Neural cell (in vitro differentiated cells): Measurements from ENCODE around the gene DNAH1. TPM values are rescaled to one million over a fixed set of nuclear protein-coding genes. Genes with fewer than 3 reads are reported as not detected.

Experiments
- H2AFZ ChIP-seq: fragments of 200-600, 300-800 bp; sonication (generic), shearing (Covaris generic); 2 replicates; pipeline ENCODE4 v1.6.0; 2014; ENCODE audit warnings: low read depth, mild to moderate bottlenecking, antibody characterized with exemption, low read length, moderate library complexity
- H3F3A ChIP-seq: fragments of 200-600 bp; shearing (Covaris generic); 2 replicates; pipeline ENCODE4 v1.6.1; 2016; ENCODE audit warnings: mild to moderate bottlenecking, moderate library complexity, mixed read lengths, antibody characterized with exemption, low read length; ENCODE audit not compliant: insufficient read depth, poor library complexity, severe bottlenecking
- H3K27ac ChIP-seq: fragments of 200-600, 300-800 bp; sonication (generic), shearing (Covaris generic); 2 replicates; pipeline ENCODE4 v1.5.1; 2014; ENCODE audit warnings: mild to moderate bottlenecking, low read length, moderate library complexity
- H3K27me3 ChIP-seq: fragments of 300-800, 200-600 bp; sonication (generic), shearing (Covaris generic); 2 replicates; pipeline ENCODE4 v1.6.0; 2014; ENCODE audit warnings: mild to moderate bottlenecking, low read depth, low read length, moderate library complexity; ENCODE audit not compliant: insufficient read depth
- H3K36me3 ChIP-seq: fragments of 300-800, 200-600 bp; sonication (generic), shearing (Covaris generic); 2 replicates; pipeline ENCODE4 v1.5.1; 2014; ENCODE audit warnings: mild to moderate bottlenecking, antibody characterized with exemption, low read length, moderate library complexity; ENCODE audit not compliant: insufficient read depth
- H3K4me2 ChIP-seq: fragments of 300-800, 200-600 bp; sonication (generic), shearing (Covaris generic); 2 replicates; pipeline ENCODE4 v1.6.0; 2014; ENCODE audit warnings: mild to moderate bottlenecking, low read length
- H3K4me3 ChIP-seq: fragments of 300-800, 200-600 bp; sonication (generic), shearing (Covaris generic); 2 replicates; pipeline ENCODE4 v1.5.1; 2014; ENCODE audit warnings: mild to moderate bottlenecking, low read length, moderate library complexity
- H3K79me2 ChIP-seq: fragments of 200-600 bp; shearing (Covaris generic); replicated peaks from 2 replicates; pipeline ENCODE4 v1.6.0; 2014; ENCODE audit warnings: mild to moderate bottlenecking, low read length, moderate library complexity; ENCODE audit not compliant: insufficient read depth
- H3K9ac ChIP-seq: fragments of 300-800, 200-600 bp; sonication (generic), shearing (Covaris generic); 2 replicates; pipeline ENCODE4 v1.6.1; 2016; ENCODE audit warnings: mild to moderate bottlenecking, low read length, mixed read lengths
- H3K9me2 ChIP-seq: fragments of 200-600 bp; shearing (Covaris generic); 2 replicates; pipeline ENCODE4 v1.6.1; 2016; ENCODE audit warnings: mild to moderate bottlenecking, low read length, mixed read lengths; ENCODE audit not compliant: insufficient read depth
- H3K9me3 ChIP-seq: fragments of 200-600, 300-800 bp; sonication (generic), shearing (Covaris generic); 2 replicates; pipeline ENCODE4 v1.6.1; 2016; ENCODE audit warnings: mild to moderate bottlenecking, mixed run types, low read length, moderate library complexity, mixed read lengths
- H4K20me1 ChIP-seq: fragments of 200-600 bp; shearing (Covaris generic); 2 replicates; pipeline ENCODE4 v1.6.1; 2016; ENCODE audit warnings: mild to moderate bottlenecking, mixed run types; ENCODE audit not compliant: insufficient read depth
- CTCF ChIP-seq: fragments of 450-650 bp; IDR thresholded peaks from 2 replicates; pipeline ENCODE4 v1.5.1; 2014; ENCODE audit warnings: antibody characterized with exemption, mild to moderate bottlenecking, moderate library complexity; ENCODE audit not compliant: poor library complexity, severe bottlenecking
- EP300 ChIP-seq: fragments of 450-650 bp; conservative IDR thresholded peaks from 2 replicates; pipeline ENCODE4 v1.6.1; 2014; ENCODE audit warnings: antibody characterized with exemption, mild to moderate bottlenecking, moderate library complexity; ENCODE audit not compliant: poor library complexity, severe bottlenecking
- EZH2 ChIP-seq: fragments of 200-600, 300-800 bp; shearing (Covaris generic), sonication (generic); IDR thresholded peaks from 2 replicates; pipeline ENCODE4 v1.6.1; 2014; ENCODE audit warnings: antibody characterized with exemption, low read length, borderline replicate concordance, mild to moderate bottlenecking; ENCODE audit not compliant: insufficient read depth, poor library complexity, severe bottlenecking
- MXI1 ChIP-seq: fragments of 450-650 bp; conservative IDR thresholded peaks from 2 replicates; pipeline ENCODE4 v1.6.1; 2014; ENCODE audit warnings: antibody characterized with exemption, mild to moderate bottlenecking; ENCODE audit not compliant: poor library complexity, severe bottlenecking
- POLR2AphosphoS5 ChIP-seq: IDR thresholded peaks from 2 replicates; pipeline ENCODE4 v1.6.1; 2012
- RAD21 ChIP-seq: fragments of 450-650 bp; conservative IDR thresholded peaks from 2 replicates; pipeline ENCODE4 v1.6.1; 2014; ENCODE audit warnings: antibody characterized with exemption, mild to moderate bottlenecking, moderate library complexity
- SMC3 ChIP-seq: fragments of 450-650 bp; conservative IDR thresholded peaks from 2 replicates; pipeline ENCODE4 v1.6.1; 2014; ENCODE audit warnings: antibody characterized with exemption, mild to moderate bottlenecking, moderate library complexity; ENCODE audit not compliant: poor library complexity
- TAF1 ChIP-seq: IDR thresholded peaks from 2 replicates; pipeline ENCODE4 v1.6.1; 2012; ENCODE audit warnings: low read depth
- polyA plus RNA-seq: library from polyadenylated mRNA; depleted of rRNA; stranded (reverse); fragments of >200 nt; gene quantifications from 2 replicates; pipeline ENCODE4 v1.2.3, GENCODE V29; 2014
- TF ChIP-seq, protein P1 (sequence below): IDR thresholded peaks from 2 replicates; pipeline ENCODE4 v1.6.1; 2012; ENCODE audit warnings: borderline replicate concordance

DNAH1 gene
- polyA plus RNA-seq, 1 donor from 2014 or later = 5.4 TPM

DNA sequence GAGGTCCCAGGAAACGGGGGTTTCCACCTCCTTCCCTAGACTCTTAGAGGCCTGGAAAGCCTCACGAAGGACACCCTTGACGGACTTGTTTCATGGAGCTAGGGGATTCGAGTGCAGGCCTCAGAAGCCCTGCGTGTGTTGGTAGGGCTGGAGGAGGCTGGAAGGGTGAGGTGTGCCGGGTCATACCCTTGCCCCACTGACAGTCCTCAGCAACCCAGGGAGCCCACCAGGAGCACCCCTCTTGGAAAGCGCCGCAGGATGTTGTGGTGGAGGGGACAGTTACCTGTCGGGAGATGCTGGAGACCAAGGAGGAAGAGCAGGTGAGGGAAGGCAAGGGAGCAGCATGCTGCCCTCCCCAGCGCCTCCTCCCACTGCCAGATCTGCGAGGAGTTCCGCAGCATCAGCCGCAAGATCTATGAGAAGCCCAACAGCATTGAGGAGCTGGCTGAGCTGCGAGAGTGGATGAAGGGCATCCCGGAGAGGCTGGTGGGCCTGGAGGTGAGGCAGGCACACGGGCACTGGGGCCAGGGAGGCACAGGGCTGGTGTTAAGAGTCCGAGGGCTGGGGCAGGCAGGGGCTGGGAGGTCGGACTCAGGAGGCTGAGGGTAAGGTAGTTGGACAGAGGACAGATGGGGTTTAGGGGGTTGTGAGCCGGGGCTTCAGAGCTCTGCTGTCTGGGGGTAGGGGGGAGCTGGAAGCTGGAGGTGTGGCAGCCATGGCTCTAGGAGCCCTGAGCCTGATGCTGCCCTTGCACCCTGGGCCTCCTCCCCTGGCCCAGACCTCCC lies 33.7 kb downstream of the DNAH1 start:
- no peak overlapping the region for H3K9ac ChIP-seq
- H3K79me2 ChIP-seq = no peaks in the 10 kb centered on the region
- no peak overlapping the region for H3K27ac ChIP-seq
- H3K9me2 ChIP-seq = no peaks in the 10 kb centered on the region
- no peaks in the 10 kb centered on the region for H3F3A ChIP-seq
- no peaks in the 10 kb centered on the region for H4K20me1 ChIP-seq
- H3K36me3 ChIP-seq = no peaks in the 10 kb centered on the region
- no peak for TF ChIP-seq MXI1
- no peak for TF ChIP-seq POLR2AphosphoS5
- no peak for TF ChIP-seq SMC3
- no peak for TF ChIP-seq EZH2
- TF ChIP-seq TAF1 = no peak
- no peak for TF ChIP-seq CTCF
- no peak for TF ChIP-seq EP300
- TF ChIP-seq RAD21 = no peak
- TF ChIP-seq, protein P1, sequence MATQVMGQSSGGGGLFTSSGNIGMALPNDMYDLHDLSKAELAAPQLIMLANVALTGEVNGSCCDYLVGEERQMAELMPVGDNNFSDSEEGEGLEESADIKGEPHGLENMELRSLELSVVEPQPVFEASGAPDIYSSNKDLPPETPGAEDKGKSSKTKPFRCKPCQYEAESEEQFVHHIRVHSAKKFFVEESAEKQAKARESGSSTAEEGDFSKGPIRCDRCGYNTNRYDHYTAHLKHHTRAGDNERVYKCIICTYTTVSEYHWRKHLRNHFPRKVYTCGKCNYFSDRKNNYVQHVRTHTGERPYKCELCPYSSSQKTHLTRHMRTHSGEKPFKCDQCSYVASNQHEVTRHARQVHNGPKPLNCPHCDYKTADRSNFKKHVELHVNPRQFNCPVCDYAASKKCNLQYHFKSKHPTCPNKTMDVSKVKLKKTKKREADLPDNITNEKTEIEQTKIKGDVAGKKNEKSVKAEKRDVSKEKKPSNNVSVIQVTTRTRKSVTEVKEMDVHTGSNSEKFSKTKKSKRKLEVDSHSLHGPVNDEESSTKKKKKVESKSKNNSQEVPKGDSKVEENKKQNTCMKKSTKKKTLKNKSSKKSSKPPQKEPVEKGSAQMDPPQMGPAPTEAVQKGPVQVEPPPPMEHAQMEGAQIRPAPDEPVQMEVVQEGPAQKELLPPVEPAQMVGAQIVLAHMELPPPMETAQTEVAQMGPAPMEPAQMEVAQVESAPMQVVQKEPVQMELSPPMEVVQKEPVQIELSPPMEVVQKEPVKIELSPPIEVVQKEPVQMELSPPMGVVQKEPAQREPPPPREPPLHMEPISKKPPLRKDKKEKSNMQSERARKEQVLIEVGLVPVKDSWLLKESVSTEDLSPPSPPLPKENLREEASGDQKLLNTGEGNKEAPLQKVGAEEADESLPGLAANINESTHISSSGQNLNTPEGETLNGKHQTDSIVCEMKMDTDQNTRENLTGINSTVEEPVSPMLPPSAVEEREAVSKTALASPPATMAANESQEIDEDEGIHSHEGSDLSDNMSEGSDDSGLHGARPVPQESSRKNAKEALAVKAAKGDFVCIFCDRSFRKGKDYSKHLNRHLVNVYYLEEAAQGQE = no peak
- no peaks in the 10 kb centered on the region for H3K9me3 ChIP-seq
- H3K4me3 ChIP-seq = no peak overlapping the region
- H3K27me3 ChIP-seq = no peaks in the 10 kb centered on the region
- H3K4me2 ChIP-seq = no peak overlapping the region
- no peak overlapping the region for H2AFZ ChIP-seq

DNA sequence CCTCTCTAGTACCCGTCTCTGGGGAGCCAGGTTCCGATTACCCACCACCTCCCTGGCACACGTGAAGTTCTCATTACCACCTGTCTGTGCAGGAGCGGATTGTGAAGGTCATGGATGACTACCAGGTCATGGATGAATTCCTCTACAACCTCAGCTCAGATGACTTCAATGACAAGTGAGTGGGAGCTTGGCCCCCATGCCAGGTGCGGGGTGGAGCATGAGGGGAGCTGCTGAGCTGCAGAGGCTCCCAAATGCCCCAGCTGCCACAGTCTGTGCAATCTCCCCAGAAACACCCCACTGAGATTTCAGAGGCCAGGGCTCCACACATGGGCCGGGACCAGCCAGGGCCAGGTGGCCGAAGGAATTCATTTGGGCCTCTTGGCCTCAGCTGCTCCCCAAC lies 34.3 kb downstream of the DNAH1 start:
- Histone ChIP-seq H3K36me3 (no peaks in the 10 kb centered on the region), H3K27ac (no peak overlapping the region), H3F3A (no peaks in the 10 kb centered on the region), H3K4me2 (no peak overlapping the region), H3K9me2 (no peaks in the 10 kb centered on the region), H3K4me3 (no peak overlapping the region), H3K79me2 (no peaks in the 10 kb centered on the region), H3K27me3 (no peaks in the 10 kb centered on the region), H3K9ac (no peak overlapping the region), H3K9me3 (no peaks in the 10 kb centered on the region), H4K20me1 (no peaks in the 10 kb centered on the region), H2AFZ (no peak overlapping the region)
- TF ChIP-seq CTCF (no peak), MXI1 (no peak), EP300 (no peak), POLR2AphosphoS5 (no peak), EZH2 (no peak), TAF1 (no peak), SMC3 (no peak), RAD21 (no peak)
- TF ChIP-seq, protein P1 = no peak
